PC-9 (cell line): ENCODE data around the gene CELSR2.

Experiments used
- EZH2 ChIP-seq: fragments of 200-600 bp; sonication (generic); IDR thresholded peaks from 2 replicates; pipeline ENCODE4 v1.8.0; 2017; ENCODE audit warnings: antibody characterized with exemption, low read depth
- TF ChIP-seq, protein P1 (sequence below): fragments of 200-600 bp; sonication (generic); conservative IDR thresholded peaks from 2 replicates; pipeline ENCODE4 v1.6.1; 2017; ENCODE audit warnings: mixed run types, antibody characterized with exemption, mild to moderate bottlenecking, moderate library complexity

DNA sequence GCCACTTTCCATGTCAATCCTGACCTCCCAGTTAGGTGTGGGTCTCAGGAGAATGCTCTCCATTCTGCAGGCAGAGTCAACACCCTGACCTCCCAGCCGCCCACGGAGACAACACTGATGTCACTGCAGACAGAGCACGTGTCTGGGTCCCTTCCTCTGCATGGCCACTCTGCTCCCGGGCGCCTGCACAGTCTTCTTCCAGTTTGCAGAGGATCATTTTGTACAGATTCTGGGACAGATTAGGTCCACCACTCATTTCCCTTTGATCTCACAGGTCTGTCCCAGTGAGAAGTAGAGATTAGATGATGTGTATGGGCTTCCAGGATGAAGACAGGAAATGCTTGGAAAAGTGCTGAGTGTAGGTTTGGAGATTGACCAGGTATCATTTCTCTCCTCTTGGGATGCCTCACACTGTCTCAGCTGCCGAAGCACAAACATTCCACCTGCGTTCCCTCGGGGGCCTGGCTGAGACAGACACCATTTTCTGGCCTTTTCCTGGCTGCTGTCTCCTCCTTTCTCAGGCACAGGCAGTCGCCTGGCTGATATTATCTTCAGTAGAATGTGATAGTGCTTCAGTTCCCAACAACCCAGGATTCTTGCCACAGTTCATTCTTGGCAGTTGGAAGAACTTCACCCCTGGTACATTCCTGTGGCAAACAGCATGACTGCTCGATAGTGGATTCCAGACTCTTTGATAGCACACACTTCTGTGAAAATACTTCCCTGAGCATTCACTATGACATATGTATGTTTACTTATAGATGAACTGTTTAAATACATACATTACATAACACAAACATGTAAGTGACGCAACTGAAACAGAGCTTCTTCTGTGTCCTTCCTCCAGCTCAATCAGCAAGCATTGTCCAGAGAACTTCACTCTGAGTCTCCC, 49.6 kb downstream of the CELSR2 start:
- TF ChIP-seq, protein P1, sequence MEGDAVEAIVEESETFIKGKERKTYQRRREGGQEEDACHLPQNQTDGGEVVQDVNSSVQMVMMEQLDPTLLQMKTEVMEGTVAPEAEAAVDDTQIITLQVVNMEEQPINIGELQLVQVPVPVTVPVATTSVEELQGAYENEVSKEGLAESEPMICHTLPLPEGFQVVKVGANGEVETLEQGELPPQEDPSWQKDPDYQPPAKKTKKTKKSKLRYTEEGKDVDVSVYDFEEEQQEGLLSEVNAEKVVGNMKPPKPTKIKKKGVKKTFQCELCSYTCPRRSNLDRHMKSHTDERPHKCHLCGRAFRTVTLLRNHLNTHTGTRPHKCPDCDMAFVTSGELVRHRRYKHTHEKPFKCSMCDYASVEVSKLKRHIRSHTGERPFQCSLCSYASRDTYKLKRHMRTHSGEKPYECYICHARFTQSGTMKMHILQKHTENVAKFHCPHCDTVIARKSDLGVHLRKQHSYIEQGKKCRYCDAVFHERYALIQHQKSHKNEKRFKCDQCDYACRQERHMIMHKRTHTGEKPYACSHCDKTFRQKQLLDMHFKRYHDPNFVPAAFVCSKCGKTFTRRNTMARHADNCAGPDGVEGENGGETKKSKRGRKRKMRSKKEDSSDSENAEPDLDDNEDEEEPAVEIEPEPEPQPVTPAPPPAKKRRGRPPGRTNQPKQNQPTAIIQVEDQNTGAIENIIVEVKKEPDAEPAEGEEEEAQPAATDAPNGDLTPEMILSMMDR = no peak
- TF ChIP-seq EZH2 = no peak
